BLaER1 (cell line): Measurements from ENCODE around the gene IQSEC1.

Experiments used
- H3K27ac ChIP-seq: shearing (Covaris generic); formaldehyde crosslinking; 2 replicates; pipeline ENCODE4 v1.8.1; 2022
- H3K27me3 ChIP-seq: shearing (Covaris generic); formaldehyde crosslinking; 2 replicates; pipeline ENCODE4 v1.8.1; 2022
- H3K36me3 ChIP-seq: shearing (Covaris generic); formaldehyde crosslinking; 2 replicates; pipeline ENCODE4 v1.8.1; 2022
- H3K4me1 ChIP-seq: shearing (Covaris generic); formaldehyde crosslinking; 2 replicates; pipeline ENCODE4 v1.8.1; 2022
- H3K4me2 ChIP-seq: shearing (Covaris generic); formaldehyde crosslinking; 2 replicates; pipeline ENCODE4 v1.8.1; 2022
- H3K4me3 ChIP-seq: shearing (Covaris generic); formaldehyde crosslinking; 2 replicates; pipeline ENCODE4 v1.8.1; 2022
- H3K9ac ChIP-seq: shearing (Covaris generic); formaldehyde crosslinking; 2 replicates; pipeline ENCODE4 v1.8.1; 2022
- H3K9me3 ChIP-seq: shearing (Covaris generic); formaldehyde crosslinking; 2 replicates; pipeline ENCODE4 v1.8.1; 2022
- H4K20me1 ChIP-seq: shearing (Covaris generic); formaldehyde crosslinking; 2 replicates; pipeline ENCODE4 v1.8.1; 2022
- Cebpa-rat ChIP-seq: shearing (Covaris generic); IDR thresholded peaks from 2 replicates; pipeline ENCODE4 v1.8.1; 2022

The IQSEC1 gene

DNA sequence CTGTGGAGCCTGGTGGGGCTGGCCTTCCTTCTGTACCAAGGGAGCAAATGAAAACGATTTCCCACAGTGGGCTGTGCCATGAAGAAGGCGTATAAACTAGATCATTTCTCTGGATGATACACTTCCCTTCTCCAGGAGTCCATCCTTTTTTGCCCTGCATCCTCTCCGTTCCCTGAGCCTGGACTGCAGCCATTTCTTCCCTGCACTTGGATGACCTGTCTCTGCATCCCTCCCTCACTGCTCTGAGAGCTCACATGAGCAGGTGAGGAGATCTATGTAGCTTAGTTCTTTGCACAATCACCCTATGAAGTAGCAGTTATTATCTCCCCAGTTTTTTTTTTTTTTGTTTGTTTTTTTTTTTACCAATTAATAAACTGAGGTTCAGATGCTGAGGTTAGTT lies 46.7 kb downstream of the IQSEC1 start:
- Histone ChIP-seq H3K27me3 (no peaks in the 10 kb centered on the region), H3K27ac (peak overlapping the region; percentile 54), H3K36me3 (peaks cover 15% of the 10 kb centered on the region), H3K4me3 (no peak overlapping the region), H3K4me1 (peaks cover 92% of the 10 kb centered on the region), H3K4me2 (peak overlapping the region; percentile 74), H3K9me3 (no peaks in the 10 kb centered on the region), H3K9ac (peak overlapping the region; percentile 49; the same call in 1 of the 2 replicates), H4K20me1 (peaks cover 73% of the 10 kb centered on the region; the same call in 1 of the 2 replicates)
- TF ChIP-seq Cebpa-rat = no peak

DNA sequence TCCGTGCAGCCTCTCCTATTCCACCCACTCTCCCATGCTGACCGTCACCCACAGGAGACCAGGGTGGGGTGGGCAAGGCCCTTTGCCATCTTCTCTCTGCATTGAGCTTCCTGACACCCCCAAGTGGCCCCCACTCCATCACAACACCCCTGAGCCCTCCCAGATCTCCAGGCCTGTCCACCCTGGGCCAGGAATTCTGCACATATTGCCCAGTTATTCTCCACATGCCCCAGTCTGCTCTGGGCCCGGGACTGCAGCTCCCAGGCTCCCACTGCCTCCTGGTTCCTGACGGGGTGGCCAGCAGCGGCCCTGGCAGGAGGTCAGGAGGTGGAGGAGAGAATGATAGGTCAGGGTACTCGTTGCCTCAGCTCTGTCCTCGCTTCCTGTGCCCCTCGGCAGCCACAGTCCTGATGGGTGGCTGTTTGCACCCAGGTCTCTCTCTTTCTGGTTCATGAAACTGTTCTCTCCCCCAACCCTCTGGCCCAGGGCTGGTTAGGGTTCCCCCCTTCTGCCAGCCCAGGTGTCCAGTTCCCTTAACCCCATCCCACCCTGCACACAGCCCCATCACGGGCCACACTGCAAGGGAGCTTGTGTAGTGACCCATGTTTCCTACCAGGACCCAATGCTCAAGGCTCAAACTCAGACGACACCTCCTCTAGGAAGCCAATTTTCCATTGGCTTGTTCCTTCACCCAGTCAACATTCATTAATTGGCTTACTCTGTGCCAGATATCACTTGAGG lies 47.3 kb downstream of the IQSEC1 start:
- H3K4me3 ChIP-seq = no peak overlapping the region
- peaks cover 9% of the 10 kb centered on the region for H3K36me3 ChIP-seq
- no peak for TF ChIP-seq Cebpa-rat
- peak overlapping the region; percentile 49; the same call in 1 of the 2 replicates for H3K9ac ChIP-seq
- H3K9me3 ChIP-seq = no peaks in the 10 kb centered on the region
- peaks cover 67% of the 10 kb centered on the region; the same call in 1 of the 2 replicates for H4K20me1 ChIP-seq
- H3K4me1 ChIP-seq = peaks cover 86% of the 10 kb centered on the region
- H3K4me2 ChIP-seq = peak overlapping the region; percentile 74
- H3K27me3 ChIP-seq = no peaks in the 10 kb centered on the region
- peak overlapping the region; percentile 54 for H3K27ac ChIP-seq

DNA sequence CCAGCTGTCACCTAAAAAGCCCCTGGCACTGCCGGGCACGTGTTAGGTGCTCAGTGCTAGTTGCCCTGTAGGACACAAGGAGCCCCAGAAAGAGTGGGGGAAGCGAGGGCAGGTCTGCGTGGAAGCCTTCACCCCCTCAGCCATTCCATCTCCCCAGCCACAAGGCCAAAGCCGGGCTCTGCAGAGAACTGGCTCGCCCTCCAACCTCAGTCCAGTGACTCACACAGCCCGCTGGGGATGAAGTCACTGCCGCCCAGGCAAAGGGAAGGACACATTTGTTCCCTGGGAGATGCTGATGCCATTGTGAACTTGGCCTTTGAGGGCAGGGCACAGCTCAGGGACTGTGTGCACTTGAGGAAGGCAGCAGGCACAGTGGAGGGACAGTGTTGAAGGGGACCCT lies 48.1 kb downstream of the IQSEC1 start:
- H3K4me1 ChIP-seq = peaks cover 84% of the 10 kb centered on the region
- H3K27ac ChIP-seq = peak overlapping the region; percentile 54; the same call in 1 of the 2 replicates
- no peak overlapping the region for H3K4me3 ChIP-seq
- no peaks in the 10 kb centered on the region for H3K27me3 ChIP-seq
- no peak overlapping the region; the same call in 1 of the 2 replicates for H3K4me2 ChIP-seq
- peaks cover 8% of the 10 kb centered on the region for H3K36me3 ChIP-seq
- TF ChIP-seq Cebpa-rat = no peak
- no peaks in the 10 kb centered on the region for H3K9me3 ChIP-seq
- no peak overlapping the region for H3K9ac ChIP-seq
- peaks cover 60% of the 10 kb centered on the region; the same call in 1 of the 2 replicates for H4K20me1 ChIP-seq

DNA sequence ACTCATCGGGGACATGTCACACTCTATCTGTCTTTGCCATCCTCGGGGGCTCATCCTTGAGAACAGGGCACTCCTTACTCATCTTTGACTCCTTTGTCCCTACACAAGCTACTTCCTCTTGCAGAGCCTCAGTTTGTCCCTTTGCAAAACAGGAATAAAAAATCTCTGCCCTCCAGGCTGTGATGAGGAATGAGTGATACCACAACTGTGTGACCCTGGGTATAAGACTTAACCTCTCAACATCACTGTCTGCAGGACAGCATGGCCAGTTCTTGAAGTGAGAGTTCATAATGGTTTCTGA lies 48.5 kb downstream of the IQSEC1 start:
- Histone ChIP-seq H3K27me3 (no peaks in the 10 kb centered on the region), H3K9me3 (no peaks in the 10 kb centered on the region), H3K9ac (no peak overlapping the region), H3K36me3 (peaks cover 8% of the 10 kb centered on the region), H3K4me3 (no peak overlapping the region), H3K4me1 (peaks cover 84% of the 10 kb centered on the region), H3K4me2 (no peak overlapping the region; the same call in 1 of the 2 replicates), H4K20me1 (peaks cover 57% of the 10 kb centered on the region; the same call in 1 of the 2 replicates), H3K27ac (peak overlapping the region; percentile 54; the same call in 1 of the 2 replicates)
- TF ChIP-seq Cebpa-rat = no peak

DNA sequence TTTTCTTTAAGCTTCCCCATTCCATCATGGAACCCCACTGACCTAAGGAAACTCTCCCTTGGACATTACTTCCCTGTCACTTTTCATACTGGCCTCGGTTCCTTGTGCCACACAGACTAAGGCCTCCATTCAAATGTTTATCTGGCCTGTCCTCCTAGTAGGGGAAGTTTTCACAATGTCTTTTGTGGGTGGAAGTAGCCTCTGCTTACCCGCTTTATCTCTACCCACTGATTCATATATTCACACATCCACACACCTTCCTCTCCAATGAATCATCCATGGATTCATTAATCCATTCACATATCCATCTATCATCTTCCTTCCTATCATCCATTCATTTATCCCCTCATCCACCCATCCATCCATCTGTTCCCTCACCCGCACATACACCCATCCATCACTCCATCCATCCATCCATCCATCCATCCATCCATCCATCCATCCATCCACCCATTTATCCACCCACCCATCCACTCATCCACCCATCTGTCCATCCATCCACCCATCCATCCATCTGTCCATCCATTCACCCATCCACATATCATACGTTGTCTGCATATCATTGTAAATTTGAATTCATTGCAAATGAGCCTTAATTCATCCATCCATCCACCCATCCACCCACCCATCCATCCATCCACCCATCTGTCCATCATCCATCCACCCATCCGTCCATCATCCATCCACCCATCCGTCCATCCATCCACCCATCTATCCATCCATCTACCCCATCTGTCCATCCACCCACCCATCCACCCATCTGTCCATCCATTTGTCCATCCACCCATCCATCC lies 49.1 kb downstream of the IQSEC1 start:
- no peak for TF ChIP-seq Cebpa-rat
- peak overlapping the region; percentile 98; the same call in 1 of the 2 replicates for H3K27ac ChIP-seq
- H3K9me3 ChIP-seq = no peaks in the 10 kb centered on the region
- no peak overlapping the region for H3K9ac ChIP-seq
- H4K20me1 ChIP-seq = peaks cover 51% of the 10 kb centered on the region; the same call in 1 of the 2 replicates
- H3K4me1 ChIP-seq = peaks cover 84% of the 10 kb centered on the region
- H3K4me2 ChIP-seq = peak overlapping the region; percentile 98
- H3K4me3 ChIP-seq = no peak overlapping the region
- peaks cover 8% of the 10 kb centered on the region for H3K36me3 ChIP-seq
- H3K27me3 ChIP-seq = no peaks in the 10 kb centered on the region

DNA sequence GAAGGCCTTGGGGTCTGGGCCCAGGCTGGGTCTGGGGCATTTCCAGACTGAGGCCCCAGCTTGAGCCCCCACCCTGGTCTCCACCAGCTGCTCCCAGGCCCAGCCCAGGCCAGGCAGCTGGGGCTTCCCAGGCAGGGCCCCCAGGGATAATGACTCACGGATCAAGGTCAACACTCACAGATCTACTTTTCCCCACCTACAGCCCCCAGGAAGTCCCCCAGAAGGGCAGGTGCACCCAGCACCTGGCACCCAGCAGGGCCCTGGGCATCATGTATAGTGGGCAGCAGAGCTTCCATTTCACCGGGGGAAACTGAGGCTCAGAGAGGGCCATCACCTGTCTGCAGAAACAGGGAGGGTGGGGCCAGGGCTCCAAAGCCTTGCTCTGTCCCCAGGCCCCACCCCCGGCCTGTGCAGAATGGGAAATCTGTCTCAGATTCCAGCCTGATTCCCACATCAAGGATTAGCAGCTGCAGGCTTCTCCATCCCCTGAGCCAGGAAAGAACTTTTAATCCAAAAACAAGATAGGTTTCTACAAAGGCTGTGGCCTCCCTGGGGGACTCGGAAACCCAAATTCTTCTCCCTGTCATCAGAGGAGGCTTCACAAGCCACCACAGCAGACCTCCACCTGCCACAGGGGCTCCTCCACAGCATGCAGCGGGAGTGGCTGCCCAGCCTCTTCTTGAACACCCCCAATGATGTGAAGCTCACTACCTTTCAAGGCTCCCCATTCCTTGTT lies 49.8 kb downstream of the IQSEC1 start:
- no peaks in the 10 kb centered on the region for H3K27me3 ChIP-seq
- peaks cover 44% of the 10 kb centered on the region; the same call in 1 of the 2 replicates for H4K20me1 ChIP-seq
- H3K9me3 ChIP-seq = no peaks in the 10 kb centered on the region
- H3K36me3 ChIP-seq = peaks cover 8% of the 10 kb centered on the region
- H3K27ac ChIP-seq = peak overlapping the region; percentile 98
- peak overlapping the region; percentile 77 for H3K4me3 ChIP-seq
- peak overlapping the region; percentile 91 for H3K9ac ChIP-seq
- peaks cover 84% of the 10 kb centered on the region for H3K4me1 ChIP-seq
- TF ChIP-seq Cebpa-rat = no peak
- peak overlapping the region; percentile 98 for H3K4me2 ChIP-seq

DNA sequence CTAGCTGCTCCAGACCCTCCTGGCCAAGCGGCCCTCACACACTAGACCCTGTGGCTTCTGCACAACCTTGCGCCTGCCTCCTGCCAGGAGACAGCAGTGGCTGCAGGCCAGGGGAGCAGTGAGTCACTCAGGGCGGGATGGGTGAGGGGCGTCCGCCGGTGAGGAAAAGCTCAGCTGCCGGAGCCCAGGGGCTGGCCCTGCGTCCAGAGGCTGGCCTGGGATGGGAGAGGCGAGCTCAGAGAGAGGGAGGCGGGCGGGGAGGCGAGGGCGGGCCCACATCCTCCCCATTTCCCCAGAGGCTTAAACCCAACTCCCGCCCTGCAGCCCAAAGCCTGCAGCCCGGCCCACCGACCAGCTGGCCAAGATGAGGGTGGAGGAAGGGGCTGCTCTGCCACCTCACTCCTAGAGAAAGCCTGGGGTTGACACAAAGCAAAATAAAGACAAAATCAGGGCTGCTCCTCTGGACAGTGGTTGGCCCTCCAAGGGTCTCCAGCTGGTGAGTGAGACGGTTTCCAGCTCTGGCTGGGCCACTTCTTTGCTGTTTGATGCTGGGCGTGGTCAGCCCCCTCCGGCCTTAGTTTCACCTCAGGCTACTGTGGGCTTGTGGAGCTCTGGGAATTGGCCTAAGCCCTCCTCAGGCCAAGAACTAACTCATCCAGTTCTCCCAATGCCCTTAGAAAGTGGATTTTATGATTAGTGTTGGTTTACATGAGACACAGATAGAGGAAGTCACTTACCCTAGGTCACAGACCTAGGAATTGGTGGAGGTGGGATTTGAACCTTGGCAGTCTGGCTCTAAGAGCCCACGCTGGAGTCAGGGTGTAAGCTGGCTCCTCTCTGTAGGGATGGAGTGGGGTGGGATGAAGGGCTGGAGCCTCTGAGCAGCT lies 50.6 kb downstream of the IQSEC1 start:
- no peak for TF ChIP-seq Cebpa-rat
- no peaks in the 10 kb centered on the region for H3K9me3 ChIP-seq
- H3K27me3 ChIP-seq = no peaks in the 10 kb centered on the region
- peak overlapping the region; percentile 98 for H3K27ac ChIP-seq
- peaks cover 8% of the 10 kb centered on the region for H3K36me3 ChIP-seq
- peaks cover 35% of the 10 kb centered on the region; the same call in 1 of the 2 replicates for H4K20me1 ChIP-seq
- peak overlapping the region; percentile 77 for H3K4me3 ChIP-seq
- peaks cover 84% of the 10 kb centered on the region for H3K4me1 ChIP-seq
- peak overlapping the region; percentile 98 for H3K4me2 ChIP-seq
- peak overlapping the region; percentile 91 for H3K9ac ChIP-seq

DNA sequence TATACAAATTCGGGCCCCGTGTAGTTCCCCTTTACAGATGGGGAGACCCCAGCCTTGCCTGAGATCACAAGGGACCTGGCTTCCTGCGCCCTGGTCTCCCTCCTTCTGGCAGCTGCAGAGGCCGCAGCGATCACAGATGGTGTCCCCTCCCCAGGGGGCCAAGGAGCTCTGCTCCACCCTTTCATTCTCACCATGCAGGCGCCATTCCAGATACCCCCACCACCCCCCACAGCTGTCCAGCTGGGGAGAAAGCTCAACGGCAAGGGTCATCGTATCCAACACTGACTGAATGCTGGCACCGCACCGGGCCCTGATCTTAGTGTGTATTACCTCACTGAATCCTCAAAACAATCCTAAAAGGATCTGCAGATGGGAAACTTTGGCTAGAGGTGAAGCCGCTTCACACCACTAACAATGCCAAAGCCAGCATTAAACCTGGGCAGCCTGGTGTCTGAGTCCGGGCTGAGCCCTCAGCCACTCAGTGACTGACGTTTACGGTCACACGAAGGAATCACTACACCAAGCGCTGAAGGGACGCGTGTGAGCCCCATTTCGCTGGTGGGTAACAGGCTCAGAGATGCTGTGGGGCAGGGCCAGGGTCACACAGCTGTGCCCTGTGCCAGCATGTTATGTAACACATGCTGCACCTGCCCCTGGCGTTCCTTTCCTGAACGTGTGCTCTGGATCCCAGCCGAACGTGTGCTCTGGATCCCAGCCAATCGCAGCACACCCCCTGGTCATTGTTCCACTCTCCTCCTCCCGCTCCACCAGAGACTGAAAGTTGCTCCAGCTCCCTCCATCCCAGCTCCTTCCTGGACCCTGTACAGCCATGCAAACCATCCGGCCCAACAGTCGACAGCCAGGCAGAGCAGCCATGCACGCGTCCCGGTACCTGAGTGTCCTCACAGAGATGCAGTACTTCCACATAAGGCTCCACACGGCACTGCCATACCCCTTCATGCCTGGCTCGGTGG lies 51.8 kb downstream of the IQSEC1 start:
- no peak for TF ChIP-seq Cebpa-rat
- peak overlapping the region; percentile 98 for H3K4me2 ChIP-seq
- H3K36me3 ChIP-seq = no peaks in the 10 kb centered on the region
- H3K27ac ChIP-seq = peak overlapping the region; percentile 98
- H3K9me3 ChIP-seq = no peaks in the 10 kb centered on the region
- peaks cover 84% of the 10 kb centered on the region for H3K4me1 ChIP-seq
- no peaks in the 10 kb centered on the region for H3K27me3 ChIP-seq
- H4K20me1 ChIP-seq = peaks cover 28% of the 10 kb centered on the region; the same call in 1 of the 2 replicates
- peak overlapping the region; percentile 91 for H3K9ac ChIP-seq
- peak overlapping the region; percentile 77 for H3K4me3 ChIP-seq
